Sigmoid colon (tissue), 7 donors: ENCODE data around the gene RALY. TPM values are rescaled to one million over a fixed set of nuclear protein-coding genes. Genes with fewer than 3 reads are reported as not detected.

ENCODE experiments used
- DNase-seq: peaks from one replicate; pipeline ENCODE4 v3.0.0-alpha.2; 2019
- H3K27ac ChIP-seq, 4 donors: fragments of 200-600 bp; sonication (generic); one replicate each; pipeline ENCODE4 v1.5.1; 2016 to 2019; ENCODE audit warnings: mild to moderate bottlenecking in 1 of 4
- H3K27me3 ChIP-seq, 3 donors: fragments of 200-600 bp; sonication (generic); one replicate each; pipeline ENCODE4 v1.5.1; 2019; ENCODE audit warnings: mild to moderate bottlenecking in 1 of 3
- H3K36me3 ChIP-seq, 4 donors: fragments of 200-600 bp; sonication (generic); one replicate each; pipeline ENCODE4 v1.5.1; 2016 to 2019
- H3K4me1 ChIP-seq, 4 donors: fragments of 200-600 bp; sonication (generic); one replicate each; pipeline ENCODE4 v1.5.1; 2017 to 2019
- H3K4me3 ChIP-seq, 4 donors: fragments of 200-600 bp; sonication (generic); one replicate each; pipeline ENCODE4 v1.5.1; 2017 to 2019; ENCODE audit warnings: mild to moderate bottlenecking in 2 of 4, moderate library complexity in 1 of 4
- H3K9me3 ChIP-seq, 4 donors: fragments of 200-600 bp in 3 of 4; sonication (generic) in 3 of 4; one replicate each; pipeline versions ENCODE4 v1.5.1 to v1.6.1; 2013 to 2019
- CTCF ChIP-seq, 4 experiments: fragments of 450-650 bp in 3 of 4; fragments of 200-600 bp in 1 of 4; IDR thresholded peaks; one replicate each; pipeline ENCODE4 v1.5.1; 2016 to 2019; ENCODE audit warnings: antibody characterized with exemption in 4 of 4, mild to moderate bottlenecking in 3 of 4, moderate library complexity in 2 of 4
- EP300 ChIP-seq, 4 donors: sonication (generic); formaldehyde crosslinking; IDR thresholded peaks; one replicate each; pipeline ENCODE4 v1.6.1; 2017; ENCODE audit warnings: antibody characterized with exemption in 4 of 4
- POLR2A ChIP-seq, 2 donors: fragments of 450-650 bp; IDR thresholded peaks; one replicate each; pipeline ENCODE4 v1.6.1; 2016; ENCODE audit warnings: antibody characterized with exemption in 2 of 2, mild to moderate bottlenecking in 2 of 2, moderate library complexity in 2 of 2
- POLR2AphosphoS5 ChIP-seq, 4 donors: sonication (generic); formaldehyde crosslinking; IDR thresholded peaks; one replicate each; pipeline ENCODE4 v1.6.1; 2017; ENCODE audit warnings: antibody characterized with exemption in 4 of 4
- WGBS, 2 donors: extraction: QIAGEN DNeasy Blood & Tissue Kit; methylation state at CpG; one replicate each; pipeline ENCODE4 v1.1.7; 2013; 5-methylcytosine and 5-hydroxymethylcytosine counted together
- intact Hi-C: fragments of 100-400 bp; cut with DNase I; formaldehyde crosslinking; loops from one replicate; pipeline ENCODE4 v1.15.1; 2023
- polyA plus RNA-seq, 3 donors: library from polyadenylated mRNA; stranded (reverse); fragments of 200-250 nt; gene quantifications; one replicate each; pipeline ENCODE4 v1.2.3, GENCODE V29; 2013
- total RNA-seq, 4 donors: library from RNA; depleted of rRNA; stranded (reverse); fragments of >200 nt; gene quantifications; one replicate each; pipeline ENCODE4 v1.1.0, GENCODE V29; 2016
- donor health status: healthy with polysubstance abuse.
- donor health status: Bipolar disorder and iron deficiency.
- donor health status: healthy.

RALY gene
- total and polyA plus RNA-seq, 7 donors: 75.1 to 233 (median 94.5) TPM

GRCh38 chr20:33948480-33948879 is 45.2 kb upstream of the RALY start:
- H3K36me3 ChIP-seq: no peaks in the 10 kb centered on the region
- H3K27ac ChIP-seq: no peak overlapping the region
- H3K4me1 ChIP-seq: no peaks in the 10 kb centered on the region
- H3K4me3 ChIP-seq: no peak overlapping the region
- DNase-seq: no peak
- no peaks in the 10 kb centered on the region for H3K27me3 ChIP-seq
- no peak for TF ChIP-seq POLR2AphosphoS5 (IDR thresholded peaks at IDR 0.05)
- TF ChIP-seq POLR2A (IDR thresholded peaks at IDR 0.05): no peak
- TF ChIP-seq EP300 (IDR thresholded peaks at IDR 0.05): no peak
- 92 to 95% methylated on average over 2 of the region's 2 CpGs for WGBS, 2 donors
- H3K9me3 ChIP-seq: peaks cover 0 to 13% (median 6%) of the 10 kb centered on the region in 4 donors
- intact Hi-C loops: no loop called here

- Histone ChIP-seq H3K4me1 (no peaks in the 10 kb centered on the region), H3K36me3 (no peaks in the 10 kb centered on the region), H3K27ac (no peak overlapping the region), H3K4me3 (no peak overlapping the region), H3K9me3 (peaks cover 0 to 13% (median 6%) of the 10 kb centered on the region in 4 donors), H3K27me3 (no peaks in the 10 kb centered on the region)
- no peak for DNase-seq
- intact Hi-C loops: no loop called here
- no peak for TF ChIP-seq POLR2A (IDR thresholded peaks at IDR 0.05)
- no peak for TF ChIP-seq CTCF (IDR thresholded peaks at IDR 0.05)
- no peak for TF ChIP-seq POLR2AphosphoS5 (IDR thresholded peaks at IDR 0.05)
- no peak for TF ChIP-seq EP300 (IDR thresholded peaks at IDR 0.05)
These were observed 42.5 kb upstream of the RALY start for GRCh38 chr20:33951171-33951570.

GRCh38 chr20:33954504-33954903 is 39.2 kb upstream of the RALY start:
- H3K27me3 ChIP-seq: no peaks in the 10 kb centered on the region
- no peak for DNase-seq
- H3K4me3 ChIP-seq: no peak overlapping the region
- no peak for TF ChIP-seq POLR2A (IDR thresholded peaks at IDR 0.05)
- TF ChIP-seq POLR2AphosphoS5 (IDR thresholded peaks at IDR 0.05): no peak
- no peak for TF ChIP-seq EP300 (IDR thresholded peaks at IDR 0.05)
- TF ChIP-seq CTCF (IDR thresholded peaks at IDR 0.05): no peak
- no peaks in the 10 kb centered on the region for H3K9me3 ChIP-seq
- H3K4me1 ChIP-seq: no peaks in the 10 kb centered on the region
- WGBS, 2 donors: 84 to 87% methylated on average over 4 of the region's 4 CpGs
- intact Hi-C loops: no loop called here
- H3K27ac ChIP-seq: no peak overlapping the region
- no peaks in the 10 kb centered on the region for H3K36me3 ChIP-seq

GRCh38 chr20:33963751-33964150 is 30.0 kb upstream of the RALY start:
- Histone ChIP-seq H3K4me1 (peaks cover 0 to 11% (median 3%) of the 10 kb centered on the region in 4 donors), H3K36me3 (no peaks in the 10 kb centered on the region), H3K27ac (no peak overlapping the region), H3K27me3 (no peaks in the 10 kb centered on the region), H3K4me3 (no peak overlapping the region), H3K9me3 (no peaks in the 10 kb centered on the region)
- no peak for DNase-seq
- intact Hi-C loops: no loop called here
- 81 to 82% methylated on average over 3 of the region's 3 CpGs for WGBS, 2 donors
- TF ChIP-seq CTCF (IDR thresholded peaks at IDR 0.05) (no peak), POLR2AphosphoS5 (IDR thresholded peaks at IDR 0.05) (no peak), POLR2A (IDR thresholded peaks at IDR 0.05) (no peak), EP300 (IDR thresholded peaks at IDR 0.05) (no peak)

- H3K4me3 ChIP-seq: no peak overlapping the region
- intact Hi-C loops: no loop called here
- 84 to 88% methylated on average over 3 of the region's 3 CpGs for WGBS, 2 donors
- no peak for TF ChIP-seq EP300 (IDR thresholded peaks at IDR 0.05)
- no peak for TF ChIP-seq CTCF (IDR thresholded peaks at IDR 0.05)
- TF ChIP-seq POLR2A (IDR thresholded peaks at IDR 0.05): no peak
- TF ChIP-seq POLR2AphosphoS5 (IDR thresholded peaks at IDR 0.05): no peak
- peaks cover 0 to 11% (median 3%) of the 10 kb centered on the region in 4 donors for H3K4me1 ChIP-seq
- no peaks in the 10 kb centered on the region for H3K36me3 ChIP-seq
- H3K27ac ChIP-seq: no peak overlapping the region
- DNase-seq: no peak
- H3K27me3 ChIP-seq: no peaks in the 10 kb centered on the region
- H3K9me3 ChIP-seq: no peaks in the 10 kb centered on the region
These were observed 29.3 kb upstream of the RALY start for GRCh38 chr20:33964441-33964840.
